A549 treated with dexamethasone at 1 μM for 4 hours (cell line): Measurements from ENCODE around the gene SC5D. TPM values are rescaled to one million over a fixed set of nuclear protein-coding genes. Genes with fewer than 3 reads are reported as not detected.

ENCODE experiments used
- total RNA-seq: library from RNA; stranded (reverse); fragments of 200-300 nt; extraction: Qiagen RNA extraction; gene quantifications from 5 replicates; pipeline ENCODE4 v1.2.3, GENCODE V29; 2022

Gene SC5D
- 9.8 to 11.8 TPM (median 10.0 TPM) in 5 replicates for total RNA-seq

GRCh38 chr11:121292495-121293287 lies at the start of gene SC5D:
Gene SC5D, plus strand, starts transcription at chr11:121292771. Its CDS starts 10,605 bp downstream, at chr11:121303376.

Other genes starting within 250 kb of the SC5D start
- gene TECTA, start 191.5 kb upstream of the SC5D start, total RNA-seq, result 0.04 to 0.12 TPM (median 0.07 TPM) in 5 replicates
- gene SORL1, start 159.5 kb downstream of the SC5D start, total RNA-seq, result 1.0 to 2.1 TPM (median 1.7 TPM) in 5 replicates